Measurements from ENCODE around the gene ATAD3C. TPM values are rescaled to one million over a fixed set of nuclear protein-coding genes. Genes with fewer than 3 reads are reported as not detected.
"Not testable (repeated sequence)": the region's sequence is repeated elsewhere in the genome, so short reads cannot be mapped to it uniquely, and the experiment has no call there.

The ATAD3C gene
- total RNA-seq, 1 donor from 2014 or later: not detected

GRCh38 chr1:1510912-1511532 is 61.5 kb downstream of the ATAD3C start:
- intact Hi-C loops (cut with DNase I): no loop called here
- Histone ChIP-seq H3K4me1 (peaks cover 9% of the 10 kb centered on the region), H3K27me3 (no peaks in the 10 kb centered on the region), H3K9me3 (no peaks in the 10 kb centered on the region), H3K36me3 (no peaks in the 10 kb centered on the region), H3K27ac (peak overlapping the region; percentile 91), H3K4me3 (peak overlapping the region; percentile 74 to 98)
- no peak for DNase-seq (ENCODE audit: extremely low spot score in 2 of 2)
- no peak for TF ChIP-seq POLR2AphosphoS5 (IDR thresholded peaks at IDR 0.05; ENCODE audit: insufficient read depth in 1 of 2, low read depth in 1 of 2)
- TF ChIP-seq CTCF (IDR thresholded peaks at IDR 0.05): no peak
- TF ChIP-seq POLR2A (IDR thresholded peaks at IDR 0.05): no peak

DNA sequence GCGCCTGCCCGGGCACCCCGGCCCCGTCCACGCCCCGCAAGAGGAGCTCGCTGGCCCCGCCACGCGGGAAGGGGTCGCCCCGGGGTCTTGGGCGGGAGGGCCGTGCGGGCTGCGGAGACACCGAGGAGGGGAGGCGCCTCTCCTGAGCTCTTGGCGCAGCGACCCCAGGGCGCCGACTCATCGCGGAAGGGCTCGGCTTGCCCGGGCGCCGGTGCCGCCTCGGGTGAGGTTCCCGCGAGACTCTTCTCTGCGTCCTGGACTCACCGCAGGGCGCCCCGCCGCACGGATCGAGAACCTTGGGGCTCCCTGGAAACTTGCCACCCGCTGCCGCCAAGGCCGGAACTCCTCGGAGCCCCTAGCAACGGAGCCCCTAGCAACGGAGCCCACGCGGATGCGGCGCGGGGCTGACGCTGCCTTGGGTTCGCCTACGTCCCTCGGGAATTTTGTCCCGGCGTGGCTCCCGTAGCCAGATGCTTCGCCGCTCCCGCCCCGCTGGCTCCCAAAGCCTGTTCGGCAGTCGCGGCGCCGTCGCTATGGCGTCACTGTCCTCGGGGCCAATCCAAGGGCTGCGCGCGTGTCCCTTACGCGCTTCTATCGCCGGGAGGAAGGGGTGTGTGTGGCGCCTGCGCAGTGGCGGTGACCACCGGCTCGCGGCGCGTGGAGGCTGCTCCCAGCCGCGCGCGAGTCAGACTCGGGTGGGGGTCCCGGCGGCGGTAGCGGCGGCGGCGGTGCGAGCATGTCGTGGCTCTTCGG is 62.2 kb downstream of the ATAD3C start, which contains the start of gene ATAD3A:
ATAD3A (plus strand) TSS at position 630 of the 753 bp plus-strand sequence; CDS start at position 737, 107 bp downstream.
- H3K27ac ChIP-seq: peak within 1 kb of the TSS; percentile 91
- intact Hi-C loops (cut with DNase I): no loop called here
- peak in 1 of 2 donors; percentile 96 for DNase-seq (ENCODE audit: extremely low spot score in 2 of 2)
- H3K4me3 ChIP-seq: peak within 1 kb of the TSS; percentile 74 to 98
- no peaks in the 10 kb centered on the region for H3K27me3 ChIP-seq
- no peaks in the 10 kb centered on the region for H3K9me3 ChIP-seq
- H3K4me1 ChIP-seq: peaks cover 8% of the 10 kb centered on the region
- TF ChIP-seq POLR2A (IDR thresholded peaks at IDR 0.05) (no peak), POLR2AphosphoS5 (IDR thresholded peaks at IDR 0.05; ENCODE audit: insufficient read depth in 1 of 2, low read depth in 1 of 2) (peak; percentile 95 to 99), CTCF (IDR thresholded peaks at IDR 0.05) (no peak)
- no peaks in the 10 kb centered on the region for H3K36me3 ChIP-seq

GRCh38 chr1:1512425-1512824 is 62.9 kb downstream of the ATAD3C start:
- H3K9me3 ChIP-seq; DNase-seq (ENCODE audit: extremely low spot score in 2 of 2); H3K36me3 ChIP-seq; H3K27me3 ChIP-seq; H3K4me1 ChIP-seq; intact Hi-C loops (cut with DNase I): not testable (repeated sequence)
- Histone ChIP-seq H3K4me3 (peak overlapping the region; percentile 74 to 98), H3K27ac (peak overlapping the region; percentile 91)

- H3K9me3 ChIP-seq; intact Hi-C loops (cut with DNase I); H3K27ac ChIP-seq; H3K4me1 ChIP-seq; H3K4me3 ChIP-seq; DNase-seq (ENCODE audit: extremely low spot score in 2 of 2); H3K27me3 ChIP-seq: not testable (repeated sequence)
- H3K36me3 ChIP-seq: peaks cover 0 to 11% of the 10 kb centered on the region in 2 donors
Observed at GRCh38 chr1:1513675-1514074, 64.2 kb downstream of the ATAD3C start.

DNA sequence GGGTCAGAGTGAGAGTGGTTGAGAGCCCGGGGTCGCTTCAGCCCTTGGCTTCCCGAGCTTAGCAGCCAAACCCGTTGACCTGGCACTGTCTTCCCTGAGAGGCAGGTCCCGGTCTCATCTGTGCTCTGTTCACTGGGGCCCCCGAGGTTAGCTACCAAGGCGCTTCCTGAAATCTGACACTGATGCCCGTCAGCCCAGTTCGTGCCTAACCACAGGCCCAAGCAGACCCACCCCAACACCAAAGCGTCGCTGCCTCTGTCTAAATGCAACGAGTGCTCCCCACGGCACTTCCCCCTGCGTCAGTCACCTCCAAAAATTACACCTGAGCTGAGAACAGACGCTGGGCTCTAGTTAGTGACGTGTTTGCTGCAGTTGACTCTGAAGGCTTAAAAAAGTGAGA is 64.9 kb downstream of the ATAD3C start:
- H3K4me1 ChIP-seq; H3K9me3 ChIP-seq; H3K27ac ChIP-seq; DNase-seq (ENCODE audit: extremely low spot score in 2 of 2); intact Hi-C loops (cut with DNase I); H3K4me3 ChIP-seq; H3K27me3 ChIP-seq: not testable (repeated sequence)
- peaks cover 0 to 13% of the 10 kb centered on the region in 2 donors for H3K36me3 ChIP-seq

- H3K9me3 ChIP-seq; H3K4me3 ChIP-seq; H3K27me3 ChIP-seq; H3K27ac ChIP-seq; H3K4me1 ChIP-seq; intact Hi-C loops (cut with DNase I); DNase-seq (ENCODE audit: extremely low spot score in 2 of 2): not testable (repeated sequence)
- peaks cover 0 to 23% of the 10 kb centered on the region in 2 donors for H3K36me3 ChIP-seq
Observed at GRCh38 chr1:1516923-1517322, 67.4 kb downstream of the ATAD3C start.

GRCh38 chr1:1517973-1518620 is 68.6 kb downstream of the ATAD3C start:
- H3K4me1 ChIP-seq: no peaks in the 10 kb centered on the region
- no peak for TF ChIP-seq POLR2A (IDR thresholded peaks at IDR 0.05)
- no peak for TF ChIP-seq CTCF (IDR thresholded peaks at IDR 0.05)
- TF ChIP-seq POLR2AphosphoS5 (IDR thresholded peaks at IDR 0.05; ENCODE audit: insufficient read depth in 1 of 2, low read depth in 1 of 2): no peak
- H3K27ac ChIP-seq: no peak overlapping the region
- H3K9me3 ChIP-seq: no peaks in the 10 kb centered on the region
- no peak overlapping the region for H3K4me3 ChIP-seq
- DNase-seq (ENCODE audit: extremely low spot score in 2 of 2): no peak
- intact Hi-C loops (cut with DNase I): no loop called here
- H3K36me3 ChIP-seq: peaks cover 0 to 23% of the 10 kb centered on the region in 2 donors
- H3K27me3 ChIP-seq: no peaks in the 10 kb centered on the region

GRCh38 chr1:1518621-1519007 is 69.1 kb downstream of the ATAD3C start:
- H3K4me3 ChIP-seq; H3K27me3 ChIP-seq; DNase-seq (ENCODE audit: extremely low spot score in 2 of 2); H3K9me3 ChIP-seq; H3K4me1 ChIP-seq; intact Hi-C loops (cut with DNase I); H3K27ac ChIP-seq: not testable (repeated sequence)
- H3K36me3 ChIP-seq: peaks cover 0 to 23% of the 10 kb centered on the region in 2 donors

All from vagina (tissue), 2 donors.